HUDEP-2 (cell line): Measurements from ENCODE around the gene OTX1.

Experiments used
- DNase-seq, 76 experiments: peaks; one replicate each; lab custom pipeline; 2025; ENCODE audit not compliant: unreplicated experiment in 76 of 76; lab: John Stamatoyannopoulos, UW

Gene OTX1

GRCh38 chr2:63046552-63046951 lies 4.1 kb upstream of the OTX1 start:
- DNase-seq, result no peak

- DNase-seq, result no peak
Observed at GRCh38 chr2:63046961-63047320, 3.7 kb upstream of the OTX1 start.

- peak in 3 of 76 experiments; percentile 12 to 20 (median 14) for DNase-seq
Observed at GRCh38 chr2:63047321-63048279, 3.0 kb upstream of the OTX1 start.

- peak in 5 of 76 experiments; percentile 21 to 56 (median 24) for DNase-seq
Observed at GRCh38 chr2:63048367-63049171, 2.1 kb upstream of the OTX1 start.

- peak in 1 of 76 experiments; percentile 10 for DNase-seq
Observed at GRCh38 chr2:63049211-63049969, 1.2 kb upstream of the OTX1 start.

- DNase-seq, result peak in 5 of 76 experiments; percentile 12 to 42 (median 20)
Observed at GRCh38 chr2:63049970-63050333, 678 bp upstream of the OTX1 start.

- DNase-seq, result peak in 2 of 76 experiments; percentile 9
Observed at GRCh38 chr2:63051042-63051794, 588 bp downstream of the OTX1 start.

GRCh38 chr2:63051795-63052333 lies 1.2 kb downstream of the OTX1 start:
- DNase-seq, result no peak

- peak in 4 of 76 experiments; percentile 4 to 20 (median 7) for DNase-seq
Observed at GRCh38 chr2:63052411-63053080, 1.9 kb downstream of the OTX1 start.

GRCh38 chr2:63053081-63053888 lies 2.7 kb downstream of the OTX1 start:
- no peak for DNase-seq

GRCh38 chr2:63053889-63054602 lies 3.4 kb downstream of the OTX1 start:
- peak in 15 of 76 experiments; percentile 7 to 58 (median 21) for DNase-seq

GRCh38 chr2:63054841-63055225 lies 4.2 kb downstream of the OTX1 start:
- DNase-seq, result no peak

- peak in 2 of 76 experiments; percentile 8 to 30 for DNase-seq
Observed at GRCh38 chr2:63055226-63056106, 4.8 kb downstream of the OTX1 start.

GRCh38 chr2:63056107-63057050 lies 5.7 kb downstream of the OTX1 start:
- DNase-seq, result peak in 44 of 76 experiments; percentile 5 to 78 (median 40)

- peak in 1 of 76 experiments; percentile 3 for DNase-seq
Observed at GRCh38 chr2:63057249-63058143, 6.9 kb downstream of the OTX1 start.
